Brain microvascular endothelial cell (primary cell): ENCODE data around the gene LTB4R.
A peak's percentile ranks its signal among the peaks of the same experiment; 100 is the strongest.

Experiments
- DNase-seq: peaks from one replicate; pipeline ENCODE4 v3.0.0-alpha.2; 2020
- H3K27ac ChIP-seq: fragments of 250-450 bp; sonication (Bioruptor Pico); 2 replicates; pipeline ENCODE4 v1.5.1; 2020; ENCODE audit warnings: mild to moderate bottlenecking, moderate library complexity
- H3K27me3 ChIP-seq: fragments of 250-450 bp; sonication (Bioruptor Pico); replicated peaks from 2 replicates; pipeline ENCODE4 v1.5.1; 2020; ENCODE audit warnings: mild to moderate bottlenecking
- H3K36me3 ChIP-seq: fragments of 250-450 bp; sonication (Bioruptor Pico); replicated peaks from 2 replicates; pipeline ENCODE4 v1.5.1; 2020; ENCODE audit warnings: mild to moderate bottlenecking
- H3K4me3 ChIP-seq: 2 replicates; pipeline ENCODE4 v1.5.1; 2011; ENCODE audit warnings: low read depth, mild to moderate bottlenecking, control low read depth, low read length, moderate library complexity
- CTCF ChIP-seq: IDR thresholded peaks from 2 replicates; pipeline ENCODE4 v1.5.1; 2011; ENCODE audit warnings: low read depth, mild to moderate bottlenecking, moderate library complexity, low read length, control low read depth, inconsistent platforms; ENCODE audit errors: missing control alignments
- in situ Hi-C: cut with HindIII; loops from 2 replicates; pipeline ENCODE4 v1.10.0; 2017; ENCODE audit warnings: low sequenced_read_pairs, low pct_ligation_motif_present

The LTB4R gene

DNA sequence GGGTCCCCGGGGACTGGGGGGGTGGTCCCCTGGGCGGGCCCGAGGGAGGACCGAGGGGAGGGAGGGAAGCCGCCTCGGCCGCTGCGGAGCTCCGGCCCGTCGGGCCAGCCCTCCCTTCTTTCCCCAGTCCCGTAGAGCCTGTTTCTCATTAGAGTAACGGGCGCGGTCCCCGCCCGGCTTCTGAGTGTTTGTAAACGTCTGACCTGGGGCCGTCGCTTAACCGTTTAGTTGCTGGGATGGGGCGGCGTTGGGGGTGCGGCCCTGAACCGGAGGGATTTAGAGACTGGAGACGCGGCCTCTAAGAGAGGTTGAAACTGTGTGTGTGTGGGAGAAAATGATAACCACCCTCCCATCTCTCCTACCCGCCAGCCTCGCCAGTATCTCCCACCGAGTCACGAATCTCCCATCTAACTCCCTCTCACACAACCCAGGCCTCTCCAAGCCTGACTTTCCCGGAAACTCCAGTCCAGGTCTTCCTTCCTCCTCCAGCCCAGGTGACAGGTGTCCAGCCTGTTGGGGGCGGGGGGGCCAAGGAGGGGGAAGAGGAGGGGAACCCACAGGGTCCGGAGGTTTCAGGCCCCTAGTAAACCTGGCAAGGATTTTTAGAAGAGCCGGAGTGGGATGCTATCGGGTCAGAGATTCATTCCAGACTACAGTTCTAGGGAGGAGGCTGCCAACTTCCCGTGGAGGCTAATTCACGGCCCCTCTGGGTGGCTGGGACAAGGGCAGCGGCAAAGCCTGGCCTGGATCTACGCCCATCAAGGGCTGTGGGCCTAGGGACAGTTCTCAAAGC lies 55.6 kb downstream of the LTB4R start:
- H3K36me3 ChIP-seq = no peaks in the 10 kb centered on the region
- peak; percentile 89 for DNase-seq
- no peak for TF ChIP-seq CTCF
- H3K4me3 ChIP-seq = peak overlapping the region; percentile 48
- in situ Hi-C loops = no loop called here
- peak overlapping the region; percentile 81 for H3K27ac ChIP-seq
- no peaks in the 10 kb centered on the region for H3K27me3 ChIP-seq
